Left lobe of liver (tissue), 2 donors: ENCODE measurements around the gene RBM20. TPM values are rescaled to one million over a fixed set of nuclear protein-coding genes. Genes with fewer than 3 reads are reported as not detected.

ENCODE experiments used
- ATAC-seq: fragments of 200-7000 bp; cut with Tn5 transposase; one replicate; pipeline ENCODE4 v1.9.1; 2020; ENCODE audit warnings: mild to moderate bottlenecking, moderate library complexity
- DNase-seq: peaks from one replicate; pipeline ENCODE4 v3.0.0-alpha.2; 2020; ENCODE audit warnings: low spot score
- total RNA-seq: library from RNA; stranded (reverse); gene quantifications from one replicate; pipeline ENCODE4 v1.2.1, GENCODE V29; 2021
- donor health status: DM: no; HTN: no; CAD: no; lungs with moderate emphysema.
- donor health status: DM: no; HTN: yes; CAD: no.

The RBM20 gene
- total RNA-seq, 1 donor from 2014 or later, result 0.33 TPM

DNA sequence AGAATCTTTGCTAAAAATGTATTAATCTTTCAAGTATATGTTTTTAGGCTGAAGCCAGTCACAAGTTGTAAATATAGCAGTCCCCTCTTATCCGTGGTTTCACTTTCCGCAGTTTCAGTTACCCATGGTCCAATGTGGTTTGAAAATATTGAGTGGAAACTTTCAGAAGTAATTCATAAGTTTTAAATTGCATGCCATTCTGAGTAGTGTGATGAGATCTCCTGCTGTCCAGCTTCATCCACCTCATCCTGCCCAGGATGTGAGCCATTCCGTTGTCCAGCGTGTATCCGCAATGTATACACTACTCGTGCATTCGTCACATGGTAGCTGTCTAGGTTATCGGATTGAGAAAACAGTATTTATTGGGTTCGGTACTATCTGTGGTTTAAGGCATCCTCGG is 239.8 kb downstream of the RBM20 start:
- ATAC-seq (no peak), DNase-seq (no peak)

GRCh38 chr10:110885932-110886674 is 242.0 kb downstream of the RBM20 start:
- ATAC-seq, result no peak
- DNase-seq, result no peak

GRCh38 chr10:110887560-110887959 is 243.4 kb downstream of the RBM20 start:
- DNase-seq (no peak), ATAC-seq (no peak)

Other genes with a start within 250 kb of the RBM20 start
- gene DUSP5, start 146.4 kb upstream of the RBM20 start, total RNA-seq, result 3.8 TPM
- gene SMC3, start 76.6 kb upstream of the RBM20 start, total RNA-seq, result 8.5 TPM
- 30.3 TPM for gene PDCD4, start 227.6 kb downstream of the RBM20 start, total RNA-seq